ENCODE results near the gene LMBR1L.

Gene LMBR1L

DNA sequence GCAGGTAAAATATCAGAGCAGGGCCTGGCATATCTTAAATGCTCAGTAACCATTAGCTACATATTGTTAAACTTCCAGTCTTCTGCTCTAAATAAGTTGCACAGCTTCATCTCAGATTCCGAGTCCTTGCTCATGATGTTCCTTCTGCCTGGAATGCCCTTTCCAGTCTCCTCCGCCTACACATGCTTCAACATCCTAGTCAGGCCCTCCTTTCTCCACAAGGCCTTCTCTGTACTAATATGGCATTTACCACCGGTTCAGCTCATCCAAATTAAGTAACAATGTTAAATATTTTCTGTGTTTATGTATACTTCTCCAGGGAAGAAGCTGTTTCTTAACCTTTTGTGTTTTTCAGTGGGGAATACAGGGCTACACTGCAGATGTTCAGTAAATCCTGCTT, 24.5 kb downstream of the LMBR1L start:
- Mint-ChIP-seq H3K27ac (no peak overlapping the region), H3K4me1 (peaks cover 26% of the 10 kb centered on the region), H3K36me3 (ENCODE audit: low read depth) (no peaks in the 10 kb centered on the region), H3K9me3 (no peaks in the 10 kb centered on the region), H3K27me3 (ENCODE audit: low read depth) (peaks cover 53% of the 10 kb centered on the region), H3K4me3 (no peak overlapping the region)
- TF ChIP-seq, protein P1, sequence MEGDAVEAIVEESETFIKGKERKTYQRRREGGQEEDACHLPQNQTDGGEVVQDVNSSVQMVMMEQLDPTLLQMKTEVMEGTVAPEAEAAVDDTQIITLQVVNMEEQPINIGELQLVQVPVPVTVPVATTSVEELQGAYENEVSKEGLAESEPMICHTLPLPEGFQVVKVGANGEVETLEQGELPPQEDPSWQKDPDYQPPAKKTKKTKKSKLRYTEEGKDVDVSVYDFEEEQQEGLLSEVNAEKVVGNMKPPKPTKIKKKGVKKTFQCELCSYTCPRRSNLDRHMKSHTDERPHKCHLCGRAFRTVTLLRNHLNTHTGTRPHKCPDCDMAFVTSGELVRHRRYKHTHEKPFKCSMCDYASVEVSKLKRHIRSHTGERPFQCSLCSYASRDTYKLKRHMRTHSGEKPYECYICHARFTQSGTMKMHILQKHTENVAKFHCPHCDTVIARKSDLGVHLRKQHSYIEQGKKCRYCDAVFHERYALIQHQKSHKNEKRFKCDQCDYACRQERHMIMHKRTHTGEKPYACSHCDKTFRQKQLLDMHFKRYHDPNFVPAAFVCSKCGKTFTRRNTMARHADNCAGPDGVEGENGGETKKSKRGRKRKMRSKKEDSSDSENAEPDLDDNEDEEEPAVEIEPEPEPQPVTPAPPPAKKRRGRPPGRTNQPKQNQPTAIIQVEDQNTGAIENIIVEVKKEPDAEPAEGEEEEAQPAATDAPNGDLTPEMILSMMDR (IDR thresholded peaks at IDR 0.05; ENCODE audit: unreplicated experiment in 3 of 3): no peak

- Mint-ChIP-seq H3K4me3 (no peak overlapping the region), H3K9me3 (no peaks in the 10 kb centered on the region), H3K27me3 (ENCODE audit: low read depth) (peaks cover 36% of the 10 kb centered on the region), H3K27ac (no peak overlapping the region), H3K4me1 (peaks cover 29% of the 10 kb centered on the region), H3K36me3 (ENCODE audit: low read depth) (no peaks in the 10 kb centered on the region)
- TF ChIP-seq, protein P1 (IDR thresholded peaks at IDR 0.05; ENCODE audit: unreplicated experiment in 3 of 3): no peak
Measured at GRCh38 chr12:49084438-49084837, 26.2 kb downstream of the LMBR1L start.

- Mint-ChIP-seq H3K36me3 (ENCODE audit: low read depth) (no peaks in the 10 kb centered on the region), H3K9me3 (no peaks in the 10 kb centered on the region), H3K4me3 (no peak overlapping the region), H3K4me1 (peaks cover 21% of the 10 kb centered on the region), H3K27me3 (ENCODE audit: low read depth) (peaks cover 4% of the 10 kb centered on the region), H3K27ac (peak overlapping the region; percentile 21 to 57 (median 43))
- TF ChIP-seq, protein P1 (IDR thresholded peaks at IDR 0.05; ENCODE audit: unreplicated experiment in 3 of 3): no peak
Measured at GRCh38 chr12:49079793-49080192, 30.9 kb downstream of the LMBR1L start.

- TF ChIP-seq, protein P1 (IDR thresholded peaks at IDR 0.05; ENCODE audit: unreplicated experiment in 3 of 3): no peak
Measured at GRCh38 chr12:49070971-49071370, 39.7 kb downstream of the LMBR1L start.

GRCh38 chr12:49069507-49070346, 40.9 kb downstream of the LMBR1L start, which contains the start of gene RHEBL1:
RHEBL1 (minus strand) TSS chr12:49069979; CDS start chr12:49069785, 194 bp downstream.
- TF ChIP-seq, protein P1 (IDR thresholded peaks at IDR 0.05; ENCODE audit: unreplicated experiment in 3 of 3): no peak
- H3K4me1 Mint-ChIP-seq: peaks cover 20% of the 10 kb centered on the region
- no peaks in the 10 kb centered on the region for H3K9me3 Mint-ChIP-seq
- peaks cover 13% of the 10 kb centered on the region for H3K27me3 Mint-ChIP-seq (ENCODE audit: low read depth)
- no peaks in the 10 kb centered on the region for H3K36me3 Mint-ChIP-seq (ENCODE audit: low read depth)
- H3K4me3 Mint-ChIP-seq: peak within 1 kb of the TSS; percentile 88 to 93 (median 92)
- peak within 1 kb of the TSS in 1 of 3 experiments; percentile 24 for H3K27ac Mint-ChIP-seq

More at GRCh38 chr12:49070971-49071370, 39.7 kb downstream of the LMBR1L start:
- Mint-ChIP-seq H3K9me3 (no peaks in the 10 kb centered on the region), H3K36me3 (ENCODE audit: low read depth) (no peaks in the 10 kb centered on the region), H3K4me3 (no peak overlapping the region), H3K27ac (no peak overlapping the region), H3K27me3 (ENCODE audit: low read depth) (peaks cover 13% of the 10 kb centered on the region), H3K4me1 (peaks cover 20% of the 10 kb centered on the region)
